Neutrophil (primary cell): ENCODE data around the gene UBE2H.

Source experiments
- H3K27ac ChIP-seq: fragments of 200-600 bp; sonication (generic); 2 replicates; pipeline ENCODE4 v1.5.1; 2016; ENCODE audit warnings: mild to moderate bottlenecking, moderate library complexity
- H3K27me3 ChIP-seq: fragments of 200-600 bp; sonication (generic); 2 replicates; pipeline ENCODE4 v1.6.0; 2016; ENCODE audit warnings: mild to moderate bottlenecking
- H3K36me3 ChIP-seq: fragments of 200-600 bp; sonication (generic); 2 replicates; pipeline ENCODE4 v1.5.1; 2017
- H3K4me1 ChIP-seq, 2 experiments: fragments of 200-600 bp in 1 of 2; sonication (generic) in 1 of 2; 1 replicate in 1 of 2; 2 replicates in 1 of 2; pipeline versions ENCODE4 v1.5.1 to v1.6.1; 2013 to 2016; ENCODE audit warnings: low read depth in 1 of 2, low read length in 1 of 2, mild to moderate bottlenecking in 1 of 2, moderate library complexity in 1 of 2; ENCODE audit not compliant: control insufficient read depth in 1 of 2, insufficient read depth in 1 of 2
- H3K4me3 ChIP-seq, 2 experiments: fragments of 200-600 bp in 1 of 2; sonication (generic) in 1 of 2; 1 replicate in 1 of 2; 2 replicates in 1 of 2; pipeline ENCODE4 v1.5.1; 2013 to 2016; ENCODE audit warnings: low read depth in 1 of 2, low read length in 1 of 2, mild to moderate bottlenecking in 1 of 2, moderate library complexity in 1 of 2
- H3K9me3 ChIP-seq: fragments of 200-600 bp; sonication (generic); 2 replicates; pipeline ENCODE4 v1.5.1; 2016
- TF ChIP-seq, protein P1 (sequence below): fragments of 200-600 bp; sonication (generic); IDR thresholded peaks from 2 replicates; pipeline ENCODE4 v1.5.1; 2016; ENCODE audit warnings: antibody characterized with exemption

UBE2H gene

DNA sequence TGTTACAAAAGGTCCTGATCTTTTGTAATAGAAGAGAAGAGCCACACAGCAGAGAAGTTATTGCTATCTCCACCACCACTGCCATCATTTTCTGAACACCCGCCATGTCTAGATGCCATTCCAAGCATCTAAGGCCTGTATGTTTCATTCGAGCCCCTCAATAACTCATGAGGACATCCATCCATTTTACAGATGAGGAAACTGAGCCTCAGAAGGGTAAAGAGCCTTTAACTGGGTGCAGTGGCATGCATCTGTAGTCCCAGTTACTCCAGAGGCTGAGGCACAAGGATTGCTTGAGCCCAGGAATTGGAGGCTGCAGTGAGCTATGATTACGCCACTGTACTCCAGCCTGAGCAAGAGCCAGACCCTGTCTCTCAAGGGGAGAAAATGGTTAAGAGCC, 39.3 kb downstream of the UBE2H start:
- Histone ChIP-seq H3K4me3 (no peak overlapping the region), H3K36me3 (peaks cover 6% of the 10 kb centered on the region), H3K27ac (no peak overlapping the region), H3K4me1 (no peaks in the 10 kb centered on the region), H3K9me3 (no peaks in the 10 kb centered on the region), H3K27me3 (no peaks in the 10 kb centered on the region)
- TF ChIP-seq, protein P1, sequence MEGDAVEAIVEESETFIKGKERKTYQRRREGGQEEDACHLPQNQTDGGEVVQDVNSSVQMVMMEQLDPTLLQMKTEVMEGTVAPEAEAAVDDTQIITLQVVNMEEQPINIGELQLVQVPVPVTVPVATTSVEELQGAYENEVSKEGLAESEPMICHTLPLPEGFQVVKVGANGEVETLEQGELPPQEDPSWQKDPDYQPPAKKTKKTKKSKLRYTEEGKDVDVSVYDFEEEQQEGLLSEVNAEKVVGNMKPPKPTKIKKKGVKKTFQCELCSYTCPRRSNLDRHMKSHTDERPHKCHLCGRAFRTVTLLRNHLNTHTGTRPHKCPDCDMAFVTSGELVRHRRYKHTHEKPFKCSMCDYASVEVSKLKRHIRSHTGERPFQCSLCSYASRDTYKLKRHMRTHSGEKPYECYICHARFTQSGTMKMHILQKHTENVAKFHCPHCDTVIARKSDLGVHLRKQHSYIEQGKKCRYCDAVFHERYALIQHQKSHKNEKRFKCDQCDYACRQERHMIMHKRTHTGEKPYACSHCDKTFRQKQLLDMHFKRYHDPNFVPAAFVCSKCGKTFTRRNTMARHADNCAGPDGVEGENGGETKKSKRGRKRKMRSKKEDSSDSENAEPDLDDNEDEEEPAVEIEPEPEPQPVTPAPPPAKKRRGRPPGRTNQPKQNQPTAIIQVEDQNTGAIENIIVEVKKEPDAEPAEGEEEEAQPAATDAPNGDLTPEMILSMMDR, result no peak

DNA sequence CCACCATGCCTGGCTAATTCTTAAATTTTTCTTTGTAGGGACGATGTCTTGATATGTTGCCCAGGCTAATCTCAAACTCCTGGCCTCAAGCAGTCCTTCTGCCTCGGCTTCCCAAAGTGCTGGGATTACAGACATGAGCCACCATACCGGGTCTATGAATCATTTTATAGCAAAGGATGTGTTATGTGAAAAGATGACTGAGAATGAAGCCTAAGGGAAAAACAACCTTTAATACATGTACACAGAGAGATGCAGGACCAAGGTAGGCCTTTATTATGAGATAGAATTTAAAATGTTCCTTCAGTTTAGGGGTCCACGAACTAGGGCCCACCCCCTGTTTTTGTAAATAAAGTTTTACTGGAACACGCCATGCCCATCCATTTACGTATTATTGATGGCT, 41.0 kb downstream of the UBE2H start:
- Histone ChIP-seq H3K36me3 (peaks cover 6% of the 10 kb centered on the region), H3K27me3 (no peaks in the 10 kb centered on the region), H3K27ac (no peak overlapping the region), H3K9me3 (no peaks in the 10 kb centered on the region), H3K4me1 (peaks cover 0 to 3% of the 10 kb centered on the region in 2 experiments), H3K4me3 (no peak overlapping the region)
- TF ChIP-seq, protein P1, result no peak

DNA sequence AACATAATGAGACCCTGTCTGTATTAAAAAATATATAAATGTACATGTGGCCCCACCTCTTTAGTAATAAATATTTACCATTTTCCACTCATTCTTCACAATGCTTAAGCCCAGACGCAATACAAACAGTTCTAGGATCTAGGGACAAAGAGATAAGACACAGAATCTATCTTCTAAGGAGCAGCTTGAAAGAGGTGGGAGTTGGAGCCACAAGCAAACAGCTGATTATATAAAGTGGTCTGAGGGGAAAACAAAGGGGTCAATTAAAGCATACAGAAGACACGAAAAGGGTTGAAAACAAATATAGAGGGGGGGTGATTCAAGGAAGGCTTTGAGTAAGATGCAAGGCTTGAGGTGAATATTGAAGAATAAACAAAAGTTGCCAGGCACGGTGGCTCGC, 43.1 kb downstream of the UBE2H start:
- Histone ChIP-seq H3K36me3 (peaks cover 6% of the 10 kb centered on the region), H3K4me1 (peaks cover 0 to 5% of the 10 kb centered on the region in 2 experiments), H3K27ac (no peak overlapping the region), H3K4me3 (no peak overlapping the region), H3K9me3 (no peaks in the 10 kb centered on the region), H3K27me3 (no peaks in the 10 kb centered on the region)
- TF ChIP-seq, protein P1, result no peak

DNA sequence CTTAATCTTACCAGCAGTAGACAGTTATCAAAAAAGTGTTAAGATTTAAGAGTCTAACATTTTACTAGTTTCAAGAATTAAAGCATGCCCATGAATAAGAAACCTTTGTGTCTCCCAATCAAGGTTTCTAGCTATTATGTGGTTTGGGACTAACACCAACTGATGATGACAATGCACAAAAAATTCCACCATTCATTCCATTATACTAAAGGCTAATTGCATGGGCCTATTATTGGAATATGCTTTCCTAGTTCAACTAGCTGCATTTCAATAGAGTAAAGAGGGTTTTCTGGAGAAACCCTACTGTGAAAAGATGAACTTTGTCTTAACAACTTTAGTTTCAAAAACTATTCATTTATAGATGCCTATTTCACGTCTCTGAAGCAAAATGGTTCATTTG, 44.6 kb downstream of the UBE2H start:
- Histone ChIP-seq H3K36me3 (peaks cover 6% of the 10 kb centered on the region), H3K9me3 (no peaks in the 10 kb centered on the region), H3K4me3 (no peak overlapping the region), H3K27ac (no peak overlapping the region), H3K27me3 (no peaks in the 10 kb centered on the region), H3K4me1 (peaks cover 0 to 5% of the 10 kb centered on the region in 2 experiments)
- TF ChIP-seq, protein P1, result no peak

DNA sequence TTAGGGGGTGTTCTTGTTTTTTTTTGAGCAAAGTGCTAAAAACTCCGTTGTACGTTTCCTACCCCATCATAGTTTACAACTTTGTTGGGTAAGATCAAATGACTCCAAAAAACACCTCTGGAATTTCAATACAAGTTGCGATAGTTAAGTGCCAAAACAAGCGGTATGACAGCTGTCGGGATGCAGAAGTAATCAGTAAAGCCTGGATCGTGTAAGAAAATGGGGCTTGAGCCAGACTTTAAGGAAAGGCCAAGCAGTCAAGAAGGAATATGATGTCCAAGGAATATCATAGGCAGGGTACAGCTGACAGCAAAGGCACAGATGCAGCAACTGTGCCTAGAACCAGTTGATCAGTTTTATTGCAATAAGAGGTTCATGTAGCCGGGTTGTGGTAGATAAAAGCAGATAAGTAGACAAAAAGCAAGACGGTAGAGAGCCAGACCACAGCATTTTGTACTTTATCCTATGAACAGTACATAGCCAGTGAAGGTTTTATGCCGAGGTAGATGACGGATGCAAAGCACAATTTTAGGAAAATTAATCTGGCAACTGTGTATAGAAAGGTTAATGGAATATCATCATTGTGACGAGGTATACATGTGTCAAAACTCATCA, 45.5 kb downstream of the UBE2H start:
- Histone ChIP-seq H3K4me3 (no peak overlapping the region), H3K27me3 (no peaks in the 10 kb centered on the region), H3K36me3 (peaks cover 6% of the 10 kb centered on the region), H3K4me1 (peaks cover 0 to 5% of the 10 kb centered on the region in 2 experiments), H3K9me3 (no peaks in the 10 kb centered on the region), H3K27ac (no peak overlapping the region)
- TF ChIP-seq, protein P1, result no peak
